Upper lobe of right lung (tissue), 1 donor: ENCODE results near the gene ACKR2. TPM values are rescaled to one million over a fixed set of nuclear protein-coding genes. Genes with fewer than 3 reads are reported as not detected.
A peak's percentile ranks its signal among the peaks of the same experiment; 100 is the strongest.
"Not testable (repeated sequence)": the region's sequence is repeated elsewhere in the genome, so short reads cannot be mapped to it uniquely, and the experiment has no call there.

Source experiments
- ATAC-seq: fragments of 200-7000 bp; cut with Tn5 transposase; one replicate; pipeline ENCODE4 v1.9.1; 2020; ENCODE audit warnings: mild to moderate bottlenecking, moderate library complexity
- DNase-seq: peaks from one replicate; pipeline ENCODE4 v3.0.0-alpha.2; 2020
- H3K27ac ChIP-seq: fragments of 200-600 bp; one replicate; pipeline ENCODE4 v1.8.0; 2022
- H3K27me3 ChIP-seq: fragments of 200-600 bp; one replicate; pipeline ENCODE4 v1.8.0; 2022; ENCODE audit warnings: mild to moderate bottlenecking
- H3K36me3 ChIP-seq: fragments of 200-600 bp; one replicate; pipeline ENCODE4 v1.8.0; 2022
- H3K4me1 ChIP-seq: fragments of 200-600 bp; one replicate; pipeline ENCODE4 v1.8.0; 2022
- H3K4me3 ChIP-seq: fragments of 200-600 bp; one replicate; pipeline ENCODE4 v1.8.0; 2022; ENCODE audit warnings: mild to moderate bottlenecking
- H3K9me3 ChIP-seq: fragments of 200-600 bp; one replicate; pipeline ENCODE4 v1.8.0; 2022
- CTCF ChIP-seq: fragments of 200-600 bp; IDR thresholded peaks from one replicate; pipeline ENCODE4 v1.8.0; 2022; ENCODE audit warnings: antibody characterized with exemption
- intact Hi-C: fragments of 100-400 bp; cut with DNase I; formaldehyde crosslinking; loops from one replicate; pipeline ENCODE4 v1.11.0; 2022
- total RNA-seq: library from RNA; stranded (reverse); fragmentation: NEBNext Ultra II Directional; extraction: Animal tissue kit (Norgen Biotek cat#: 25700); gene quantifications from one replicate; pipeline ENCODE4 v1.2.1, GENCODE V29; 2021
- donor health status: DM: no; HTN: yes; CAD: no; lungs with severe emphysema.

Gene ACKR2
- total RNA-seq, 1 donor from 2014 or later = 5.2 TPM

GRCh38 chr3:42877881-42878280 is 68.6 kb downstream of the ACKR2 start:
- no peak for ATAC-seq
- intact Hi-C loops = no loop called here

GRCh38 chr3:42880183-42880582 is 70.9 kb downstream of the ACKR2 start:
- H3K27ac ChIP-seq = no peak overlapping the region
- H3K4me3 ChIP-seq = peak overlapping the region; percentile 68
- peaks cover 6% of the 10 kb centered on the region for H3K4me1 ChIP-seq
- intact Hi-C loops = no loop called here
- no peak for TF ChIP-seq CTCF
- H3K9me3 ChIP-seq = no peaks in the 10 kb centered on the region
- DNase-seq (no peak), ATAC-seq (no peak)
- no peaks in the 10 kb centered on the region for H3K27me3 ChIP-seq
- no peaks in the 10 kb centered on the region for H3K36me3 ChIP-seq

More at GRCh38 chr3:42877881-42878280, 68.6 kb downstream of the ACKR2 start:
- H3K36me3 ChIP-seq = no peaks in the 10 kb centered on the region
- TF ChIP-seq CTCF = no peak
- no peak overlapping the region for H3K27ac ChIP-seq
- DNase-seq = no peak
- no peak overlapping the region for H3K4me3 ChIP-seq
- H3K27me3 ChIP-seq = no peaks in the 10 kb centered on the region
- H3K9me3 ChIP-seq = no peaks in the 10 kb centered on the region
- peaks cover 6% of the 10 kb centered on the region for H3K4me1 ChIP-seq

DNA sequence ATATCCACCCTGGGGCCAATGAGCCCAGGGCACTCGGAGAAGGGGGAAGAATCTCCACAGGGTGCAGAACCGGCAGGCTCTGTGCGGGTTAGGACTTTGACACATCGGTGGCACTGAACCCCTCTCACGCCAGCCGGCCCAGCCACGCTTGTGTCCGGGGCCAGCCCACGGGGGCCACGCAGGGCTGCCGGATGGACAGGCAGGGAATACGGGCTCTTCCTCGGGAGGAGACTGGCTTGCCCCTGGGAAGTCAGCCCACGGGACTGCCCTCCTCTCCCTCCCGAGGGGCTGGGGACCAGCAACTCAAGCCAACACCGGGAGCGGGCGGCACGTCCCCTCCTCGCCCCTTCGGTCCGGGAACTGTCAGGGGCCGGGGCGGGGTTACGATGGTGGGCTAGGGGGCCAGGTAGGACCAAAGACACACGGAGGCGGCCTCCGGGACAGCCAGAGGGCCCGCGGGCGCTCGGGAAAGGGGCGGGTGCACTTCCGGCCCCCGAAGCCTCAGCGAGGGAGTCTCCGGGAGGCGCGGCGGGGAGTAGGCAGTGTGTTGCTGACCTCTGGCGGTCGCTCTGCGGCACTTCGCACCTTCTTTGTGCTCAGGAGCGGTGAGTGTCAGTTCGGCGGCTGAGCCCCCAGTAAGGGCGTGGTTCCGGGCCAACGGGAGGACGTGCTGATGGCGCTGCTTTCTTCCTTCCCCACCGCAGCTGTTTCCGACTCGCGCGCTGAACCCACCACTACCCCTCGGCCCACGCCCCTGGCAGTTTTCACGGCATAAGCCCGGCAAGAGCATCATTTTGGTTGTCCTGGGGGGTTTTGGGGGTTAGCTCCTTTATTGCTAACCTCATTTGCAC is 71.6 kb downstream of the ACKR2 start:
- intact Hi-C loops = no loop called here
- Histone ChIP-seq H3K27ac (peak overlapping the region; percentile 14), H3K4me3 (peak overlapping the region; percentile 68), H3K4me1 (peaks cover 6% of the 10 kb centered on the region), H3K36me3 (no peaks in the 10 kb centered on the region), H3K9me3 (no peaks in the 10 kb centered on the region), H3K27me3 (no peaks in the 10 kb centered on the region)
- ATAC-seq (peak; percentile 99), DNase-seq (peak; percentile 93)
- TF ChIP-seq CTCF = peak; percentile 90

DNA sequence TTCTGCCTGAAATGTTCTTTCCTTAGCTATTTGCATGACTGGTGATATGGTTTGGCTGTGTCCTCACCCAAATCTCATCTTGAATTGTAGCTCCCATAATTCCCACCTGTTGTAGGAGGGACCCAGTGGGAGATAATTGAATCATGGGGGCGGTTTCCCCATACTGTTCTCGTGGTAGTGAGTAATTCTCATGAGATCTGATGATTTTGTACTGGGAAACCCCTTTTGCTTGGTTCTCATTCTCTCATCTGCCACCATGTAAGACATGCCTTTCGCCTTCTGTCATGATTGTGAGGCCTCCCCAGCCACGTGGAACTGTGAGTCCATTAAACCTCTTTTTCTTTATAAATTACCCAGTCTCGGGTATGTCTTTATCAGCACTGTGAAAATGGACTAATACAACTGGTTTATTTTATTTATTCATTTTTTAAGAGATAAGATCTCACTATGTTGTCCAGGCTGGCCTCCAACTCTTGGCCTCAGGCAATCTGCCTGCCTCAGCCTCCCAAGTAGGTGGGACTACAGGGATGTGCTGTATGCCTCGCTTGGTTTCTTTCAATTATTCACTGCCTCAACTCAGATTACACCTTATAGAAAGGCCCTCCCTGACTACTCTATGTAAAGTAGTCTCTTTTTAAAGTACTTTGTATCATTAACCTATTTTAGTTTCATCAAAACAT is 74.1 kb downstream of the ACKR2 start:
- H3K36me3 ChIP-seq, H3K27me3 ChIP-seq, H3K9me3 ChIP-seq, H3K4me1 ChIP-seq, DNase-seq, H3K27ac ChIP-seq, ATAC-seq, intact Hi-C loops, H3K4me3 ChIP-seq: not testable (repeated sequence)

DNA sequence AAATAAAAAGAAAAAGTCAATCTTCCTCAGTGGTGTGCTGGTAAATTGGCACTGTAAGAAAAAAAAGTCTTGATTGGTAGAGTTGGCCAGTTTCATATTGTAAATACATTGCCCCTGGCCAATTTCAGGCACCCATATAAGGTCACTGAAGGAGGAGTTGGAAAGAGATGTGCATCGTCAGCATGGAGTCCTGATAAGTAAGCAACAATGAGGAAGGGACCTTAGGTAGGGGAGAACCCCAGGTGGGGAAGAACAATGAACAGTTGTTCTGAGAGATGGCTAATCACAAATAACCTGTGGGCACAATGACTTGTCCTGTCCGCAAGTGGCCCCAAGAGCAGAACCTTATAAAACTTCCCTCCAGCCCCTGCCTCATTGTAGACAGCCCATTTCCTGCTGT is 75.1 kb downstream of the ACKR2 start:
- Histone ChIP-seq H3K9me3 (no peaks in the 10 kb centered on the region), H3K4me3 (no peak overlapping the region), H3K36me3 (no peaks in the 10 kb centered on the region), H3K27ac (no peak overlapping the region), H3K27me3 (no peaks in the 10 kb centered on the region), H3K4me1 (peaks cover 6% of the 10 kb centered on the region)
- no peak for ATAC-seq
- DNase-seq = no peak
- intact Hi-C loops = no loop called here
- no peak for TF ChIP-seq CTCF

DNA sequence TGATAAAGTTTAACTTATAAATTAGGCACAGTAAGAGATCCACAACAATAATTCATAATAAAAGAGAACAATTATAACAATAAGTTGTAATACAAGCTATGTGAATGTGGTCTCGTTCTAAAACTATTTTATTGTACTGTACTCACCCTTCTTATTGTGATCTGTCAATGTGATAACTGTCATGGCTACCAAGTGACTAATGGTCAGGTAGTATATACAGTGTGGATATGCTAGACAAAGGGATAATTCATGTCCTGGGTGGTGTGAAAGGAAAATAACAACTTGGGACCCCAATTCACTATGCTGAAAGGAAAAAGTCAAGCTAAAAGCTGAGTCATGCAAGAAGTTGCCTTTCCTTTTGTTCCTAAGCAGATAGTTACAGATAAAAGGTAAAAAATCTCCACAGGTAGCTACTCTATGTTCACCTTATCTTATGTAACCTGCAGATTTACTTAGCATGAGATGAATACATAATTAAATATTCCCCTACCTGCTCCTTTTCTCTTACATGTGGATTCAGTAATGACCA is 77.1 kb downstream of the ACKR2 start:
- intact Hi-C loops = no loop called here
- H3K4me1 ChIP-seq = peaks cover 2% of the 10 kb centered on the region
- H3K9me3 ChIP-seq = no peaks in the 10 kb centered on the region
- ATAC-seq (no peak), DNase-seq (no peak)
- no peaks in the 10 kb centered on the region for H3K36me3 ChIP-seq
- H3K27ac ChIP-seq = no peak overlapping the region
- no peaks in the 10 kb centered on the region for H3K27me3 ChIP-seq
- no peak overlapping the region for H3K4me3 ChIP-seq
- no peak for TF ChIP-seq CTCF
